HG03039 (cell line): ENCODE data around the gene PTGER2.

Experiments used
- ATAC-seq: cut with Tn5 transposase; IDR thresholded peaks from one replicate; pipeline ENCODE4 v1.9.1; 2021; ENCODE audit warnings: mild to moderate bottlenecking, moderate library complexity; ENCODE audit not compliant: unreplicated experiment

Gene PTGER2

DNA sequence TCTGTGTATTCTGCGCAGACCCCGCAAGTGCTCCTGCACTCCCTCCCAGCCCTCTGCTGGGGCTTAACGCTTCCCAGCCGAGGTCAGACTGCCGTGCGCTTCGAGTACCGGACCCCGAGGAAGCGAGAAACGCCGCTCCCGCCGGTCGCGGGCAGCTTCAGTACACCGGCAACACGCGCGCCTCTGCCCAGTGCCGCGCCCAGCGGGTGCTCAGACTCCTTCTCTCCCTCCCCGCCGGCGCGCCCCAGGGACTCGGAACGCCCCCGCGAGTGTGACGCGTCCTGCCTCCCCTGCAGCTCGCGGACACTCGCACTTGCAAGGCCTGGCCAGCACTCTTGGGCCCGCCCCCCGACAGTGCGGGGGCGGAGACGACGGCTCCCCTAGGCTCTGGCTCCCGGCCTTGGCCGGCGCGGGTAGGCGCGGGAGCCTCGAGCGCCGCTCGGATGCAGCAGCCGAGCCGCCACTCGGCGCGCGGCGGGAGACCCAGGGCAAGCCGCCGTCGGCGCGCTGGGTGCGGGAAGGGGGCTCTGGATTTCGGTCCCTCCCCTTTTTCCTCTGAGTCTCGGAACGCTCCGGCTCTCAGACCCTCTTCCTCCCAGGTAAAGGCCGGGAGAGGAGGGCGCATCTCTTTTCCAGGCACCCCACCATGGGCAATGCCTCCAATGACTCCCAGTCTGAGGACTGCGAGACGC is at the start of gene PTGER2:
TSS of gene PTGER2 (plus strand) at position 410 of the 692 bp plus-strand sequence. CDS start at position 647, 237 bp downstream.
- no peak for ATAC-seq

- no peak for ATAC-seq
Observed at GRCh38 chr14:52265253-52265652, 48.9 kb upstream of the PTGER2 start.

DNA sequence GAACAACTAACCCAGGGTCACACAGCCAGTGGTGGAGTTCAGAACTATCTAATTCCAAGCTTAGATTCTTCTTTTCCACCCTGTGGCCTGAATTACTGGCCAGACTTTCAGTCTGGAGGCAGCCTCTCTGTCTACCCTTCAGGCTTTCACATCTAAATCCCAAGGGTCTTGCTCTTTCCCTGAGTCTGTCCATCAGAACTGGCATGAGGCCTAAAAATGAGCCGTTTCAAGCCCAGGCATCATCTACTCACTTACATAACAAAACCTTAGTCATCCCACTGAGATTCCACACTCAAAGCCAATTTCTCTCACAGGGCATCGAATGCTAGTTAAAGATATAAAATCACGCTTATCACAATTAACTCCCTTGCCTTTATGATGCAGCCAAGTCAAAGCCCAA is 47.9 kb upstream of the PTGER2 start:
- no peak for ATAC-seq

DNA sequence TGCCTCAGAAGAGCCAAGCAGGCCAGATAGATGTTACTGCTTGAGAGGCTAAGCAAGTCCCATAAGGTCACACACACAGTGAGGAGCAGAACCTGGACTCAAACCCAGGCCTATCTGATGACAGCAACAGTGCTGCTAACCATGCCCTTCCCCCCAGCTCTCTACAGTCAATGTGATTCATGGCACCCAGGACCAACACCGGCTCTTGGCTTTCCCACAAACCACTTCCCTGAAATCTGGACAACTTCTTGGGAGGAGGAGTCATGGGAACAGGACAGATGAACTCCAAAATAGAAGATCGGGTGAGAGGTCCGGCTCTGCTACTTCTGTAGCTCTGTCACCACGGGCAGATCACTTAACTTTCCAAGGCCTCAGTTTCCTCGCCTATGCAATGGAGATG is 47.3 kb upstream of the PTGER2 start:
- no peak for ATAC-seq

DNA sequence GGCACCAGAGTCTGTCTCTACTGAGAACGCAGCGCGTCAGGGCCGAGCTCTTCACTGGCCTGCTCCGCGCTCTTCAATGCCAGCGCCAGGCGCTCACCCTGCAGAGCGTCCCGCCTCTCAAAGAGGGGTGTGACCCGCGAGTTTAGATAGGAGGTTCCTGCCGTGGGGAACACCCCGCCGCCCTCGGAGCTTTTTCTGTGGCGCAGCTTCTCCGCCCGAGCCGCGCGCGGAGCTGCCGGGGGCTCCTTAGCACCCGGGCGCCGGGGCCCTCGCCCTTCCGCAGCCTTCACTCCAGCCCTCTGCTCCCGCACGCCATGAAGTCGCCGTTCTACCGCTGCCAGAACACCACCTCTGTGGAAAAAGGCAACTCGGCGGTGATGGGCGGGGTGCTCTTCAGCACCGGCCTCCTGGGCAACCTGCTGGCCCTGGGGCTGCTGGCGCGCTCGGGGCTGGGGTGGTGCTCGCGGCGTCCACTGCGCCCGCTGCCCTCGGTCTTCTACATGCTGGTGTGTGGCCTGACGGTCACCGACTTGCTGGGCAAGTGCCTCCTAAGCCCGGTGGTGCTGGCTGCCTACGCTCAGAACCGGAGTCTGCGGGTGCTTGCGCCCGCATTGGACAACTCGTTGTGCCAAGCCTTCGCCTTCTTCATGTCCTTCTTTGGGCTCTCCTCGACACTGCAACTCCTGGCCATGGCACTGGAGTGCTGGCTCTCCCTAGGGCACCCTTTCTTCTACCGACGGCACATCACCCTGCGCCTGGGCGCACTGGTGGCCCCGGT is 46.4 kb upstream of the PTGER2 start, which contains the start of gene PTGDR:
TSS of gene PTGDR (plus strand) at position 198 of the 778 bp plus-strand sequence. CDS start at position 315, 117 bp downstream.
- no peak for ATAC-seq

- ATAC-seq, result no peak
Observed at GRCh38 chr14:52268279-52269061, 45.6 kb upstream of the PTGER2 start.

DNA sequence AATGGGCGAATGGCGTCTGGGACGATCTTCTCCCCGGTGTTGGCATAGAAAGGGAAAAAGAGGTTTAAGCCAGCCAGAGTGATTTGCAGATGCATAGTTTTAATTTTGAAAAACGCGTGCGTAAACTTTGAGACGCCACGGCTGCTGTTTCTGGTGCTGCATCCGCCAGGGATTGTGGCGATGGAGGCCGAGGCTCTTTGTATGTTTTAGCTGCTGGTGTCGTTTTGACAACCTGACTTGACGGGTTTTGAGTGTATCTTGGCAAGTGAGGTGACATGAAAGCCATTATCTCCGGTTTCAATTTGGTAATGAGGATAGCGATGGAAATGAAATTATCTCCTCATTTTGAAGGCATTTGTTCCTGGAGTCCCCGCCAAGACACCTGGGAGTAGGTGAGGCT is 45.0 kb upstream of the PTGER2 start:
- ATAC-seq, result no peak

GRCh38 chr14:52269982-52270381 is 44.1 kb upstream of the PTGER2 start:
- no peak for ATAC-seq

- no peak for ATAC-seq
Observed at GRCh38 chr14:52271538-52271937, 42.6 kb upstream of the PTGER2 start.

DNA sequence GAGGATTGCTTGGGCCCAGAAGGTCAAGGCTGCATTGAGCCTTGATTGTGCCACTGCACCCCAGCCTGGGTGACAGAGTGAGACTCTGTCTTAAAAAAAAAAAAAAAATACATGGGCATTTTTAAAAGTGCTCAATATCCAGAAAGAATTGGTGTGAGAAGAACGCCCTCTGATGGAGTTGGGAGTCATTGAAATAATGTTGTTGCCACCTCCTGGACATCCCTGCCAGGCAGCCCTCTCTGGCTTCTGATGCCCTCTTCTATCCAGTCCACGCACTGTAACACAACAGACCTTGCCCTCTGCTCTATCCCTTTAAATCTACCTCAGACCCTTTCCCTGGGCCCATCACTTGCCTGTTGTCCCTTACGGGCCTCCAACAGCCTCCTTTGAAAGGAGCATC is 41.7 kb upstream of the PTGER2 start:
- no peak for ATAC-seq

DNA sequence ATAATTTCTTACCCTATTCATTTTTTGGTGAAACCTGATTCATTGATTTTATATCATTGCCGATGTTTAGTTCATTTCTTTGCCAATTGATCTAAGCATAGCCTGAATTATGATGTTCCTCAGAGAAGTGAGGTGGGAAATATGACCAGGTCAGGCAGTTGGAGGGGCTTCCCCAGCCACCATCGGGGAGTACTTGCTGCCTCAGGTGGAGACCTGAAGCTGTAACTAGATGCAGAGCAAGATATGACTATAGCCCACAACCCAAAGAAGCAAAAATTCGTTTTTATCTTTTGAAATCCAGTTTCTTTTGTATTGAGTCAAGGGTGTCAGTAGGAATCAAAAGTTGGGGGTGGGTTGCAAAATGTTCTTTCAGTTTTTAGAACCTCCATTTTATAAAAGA is 38.7 kb upstream of the PTGER2 start:
- ATAC-seq, result no peak

- no peak for ATAC-seq
Observed at GRCh38 chr14:52277552-52277951, 36.6 kb upstream of the PTGER2 start.

DNA sequence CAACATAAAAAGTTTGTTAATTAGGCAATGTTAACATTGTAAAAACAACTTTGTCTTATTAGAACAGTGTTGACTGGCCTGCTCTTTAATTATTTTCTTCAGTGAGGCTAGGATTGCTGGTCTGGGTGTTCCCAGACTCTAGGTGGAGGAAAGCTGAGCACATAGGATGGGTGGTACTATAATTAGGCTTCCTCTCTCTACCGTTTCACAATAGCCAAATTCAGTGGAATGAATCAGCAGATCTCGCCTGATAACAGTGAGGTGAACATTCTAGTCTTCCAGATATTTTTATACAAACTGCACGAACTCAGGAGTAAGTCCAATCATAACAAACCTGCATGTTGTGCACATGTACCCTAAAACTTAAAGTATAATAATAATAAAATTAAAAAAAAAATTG is 34.7 kb upstream of the PTGER2 start:
- ATAC-seq, result no peak

- ATAC-seq, result no peak
Observed at GRCh38 chr14:52283099-52283498, 31.0 kb upstream of the PTGER2 start.

DNA sequence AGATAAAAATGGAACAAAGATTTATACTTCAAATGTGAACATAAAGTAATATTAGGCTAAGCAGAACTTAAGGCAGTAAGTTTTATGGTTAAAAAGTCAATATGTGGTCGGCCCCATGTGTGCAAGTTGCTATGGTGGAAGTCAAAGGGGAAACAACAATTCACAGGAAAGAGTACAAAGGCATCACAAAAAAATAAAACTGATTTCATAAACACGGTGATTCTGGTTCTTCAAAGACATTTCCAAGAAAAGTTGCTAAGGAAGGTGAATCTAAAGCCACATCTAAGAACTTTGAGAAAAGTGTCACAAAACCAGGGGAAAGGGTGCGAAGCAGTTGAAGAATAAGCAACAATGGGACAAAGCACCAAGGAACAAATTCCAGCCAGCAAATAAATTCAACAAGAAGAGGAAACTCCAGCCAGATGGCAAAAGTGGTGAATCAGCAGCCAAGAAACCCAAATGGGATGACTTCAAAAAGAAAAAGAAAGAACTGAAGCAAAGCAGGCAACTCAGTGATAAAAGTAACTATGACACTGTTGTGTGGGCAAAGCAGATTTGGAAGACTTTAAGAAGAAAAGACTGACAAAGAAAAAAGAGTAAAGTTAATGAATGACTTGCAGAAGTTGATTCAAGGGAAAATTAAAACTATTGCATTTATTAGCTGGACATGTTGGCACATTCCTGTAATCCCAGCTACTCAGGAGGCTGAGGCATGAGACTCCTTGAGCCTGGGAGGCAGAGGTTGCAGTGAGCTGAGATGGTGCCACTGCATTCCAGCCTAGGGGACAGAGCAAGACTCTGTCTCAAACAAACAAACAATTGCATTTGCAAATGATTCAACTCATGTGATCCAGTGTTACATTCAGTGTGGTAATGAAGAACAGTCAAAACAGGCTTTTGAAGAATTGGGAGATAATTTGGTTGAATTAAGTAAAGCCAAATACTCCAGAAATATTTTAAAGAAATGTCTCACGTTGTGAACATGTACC is 27.2 kb upstream of the PTGER2 start:
- ATAC-seq, result no peak

- no peak for ATAC-seq
Observed at GRCh38 chr14:52296378-52296777, 17.7 kb upstream of the PTGER2 start.

- no peak for ATAC-seq
Observed at GRCh38 chr14:52298795-52299194, 15.3 kb upstream of the PTGER2 start.

DNA sequence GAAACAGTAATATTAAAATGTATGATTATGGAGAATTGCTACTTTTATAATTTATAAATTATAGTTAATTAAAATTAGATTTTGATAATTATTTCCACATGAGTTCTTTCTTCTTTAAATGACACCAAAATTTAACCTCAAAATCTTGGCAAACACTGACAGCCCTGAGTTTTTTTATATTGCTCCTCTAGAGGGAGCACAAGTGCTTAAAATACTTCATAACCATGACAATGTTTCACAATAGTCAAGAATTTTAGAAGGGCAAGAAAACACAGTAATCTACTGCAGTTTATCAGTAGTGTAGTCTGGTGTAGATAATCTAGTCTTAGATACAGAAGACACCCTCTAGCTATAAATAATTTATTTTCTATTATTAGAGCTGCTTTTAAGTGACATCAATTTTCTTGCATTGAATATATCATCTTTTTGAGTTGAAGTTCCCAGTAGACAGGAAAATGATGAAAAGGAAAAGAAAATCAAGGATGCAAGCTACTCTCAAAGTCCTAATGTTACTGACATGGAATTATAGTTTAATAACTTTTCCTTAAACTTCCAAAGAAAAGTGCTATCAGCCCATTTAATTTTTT is 14.3 kb upstream of the PTGER2 start:
- no peak for ATAC-seq

DNA sequence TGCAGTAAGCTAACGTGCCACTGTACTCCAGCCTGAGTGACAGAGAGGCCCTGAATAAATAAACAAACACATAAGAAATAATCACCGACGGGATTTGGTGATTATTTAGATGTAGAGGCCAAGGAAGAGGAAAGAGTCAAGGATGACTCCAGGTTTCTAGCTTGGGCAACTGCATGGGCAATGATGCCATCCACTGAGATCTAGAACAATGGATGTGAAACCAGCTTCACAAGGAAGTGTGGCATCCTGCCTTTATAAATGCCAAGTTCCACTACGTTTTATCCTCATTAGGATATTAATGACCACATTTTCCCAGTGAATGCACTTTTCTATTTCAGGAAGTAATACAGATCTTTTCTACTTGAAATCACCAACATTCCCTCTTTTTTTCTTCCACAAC is 10.9 kb upstream of the PTGER2 start:
- no peak for ATAC-seq
